HepG2 (cell line): ENCODE data around the gene ERH. TPM values are rescaled to one million over a fixed set of nuclear protein-coding genes. Genes with fewer than 3 reads are reported as not detected.
A peak's percentile ranks its signal among the peaks of the same experiment; 100 is the strongest.

Source experiments
- FOXP1 ChIP-seq, 2 experiments: fragments of 450-650 bp in 1 of 2; IDR thresholded peaks; 2 replicates each; pipeline ENCODE4 v1.6.1; 2017 to 2018; ENCODE audit warnings: antibody characterized with exemption in 1 of 2
- ISX ChIP-seq: sonication (generic); formaldehyde crosslinking; conservative IDR thresholded peaks from 2 replicates; pipeline ENCODE4 v1.5.0; 2020; ENCODE audit warnings: missing genetic modification reagents
- RERE ChIP-seq: IDR thresholded peaks from 2 replicates; pipeline ENCODE4 v1.6.1; 2016; ENCODE audit warnings: low read depth, missing genetic modification reagents, missing compliant biosample characterization
- RORA ChIP-seq: sonication (generic); formaldehyde crosslinking; IDR thresholded peaks from 2 replicates; pipeline ENCODE4 v1.5.0; 2020; ENCODE audit warnings: mild to moderate bottlenecking, missing genetic modification reagents, moderate library complexity
- RXRB ChIP-seq: IDR thresholded peaks from 2 replicates; pipeline ENCODE4 v1.6.1; 2016; ENCODE audit warnings: borderline replicate concordance, missing genetic modification reagents, missing compliant biosample characterization
- SAP130 ChIP-seq: IDR thresholded peaks from 2 replicates; pipeline ENCODE4 v1.6.1; 2016; ENCODE audit warnings: low read depth
- TGIF2 ChIP-seq: IDR thresholded peaks from 2 replicates; pipeline ENCODE4 v1.6.1; 2016; ENCODE audit warnings: control low read depth, missing compliant biosample characterization
- THAP11 ChIP-seq: IDR thresholded peaks from 2 replicates; pipeline ENCODE4 v1.6.1; 2016; ENCODE audit warnings: missing biosample characterization, missing genetic modification reagents
- ZKSCAN1 ChIP-seq: fragments of 150-350 bp; IDR thresholded peaks from 2 replicates; pipeline ENCODE4 v1.6.1; 2014; ENCODE audit warnings: low read length
- ZMYM2 ChIP-seq: sonication (generic); formaldehyde crosslinking; IDR thresholded peaks from 2 replicates; pipeline ENCODE4 v1.8.0; 2022; ENCODE audit warnings: mild to moderate bottlenecking, missing genetic modification reagents
- ZNF224 ChIP-seq: sonication (generic); formaldehyde crosslinking; IDR thresholded peaks from 2 replicates; pipeline ENCODE4 v1.5.0; 2020; ENCODE audit warnings: mild to moderate bottlenecking, missing genetic modification reagents
- ZNF281 ChIP-seq: sonication (generic); formaldehyde crosslinking; IDR thresholded peaks from 2 replicates; pipeline ENCODE4 v1.4.0; 2020; ENCODE audit warnings: missing genetic modification reagents, borderline replicate concordance
- ZSCAN21 ChIP-seq: sonication (generic); formaldehyde crosslinking; IDR thresholded peaks from 2 replicates; pipeline ENCODE4 v1.8.0; 2022; ENCODE audit warnings: mild to moderate bottlenecking, missing genetic modification reagents, moderate library complexity, borderline replicate concordance
- polyA plus RNA-seq, 8 experiments: library from polyadenylated mRNA; depleted of rRNA in 3 of 8; stranded (reverse) in 7 of 8; unstranded in 1 of 8; fragments of >200 nt; fragmentation: Illumina TruSeq in 4 of 8; extraction: Trizol in 4 of 8; gene quantifications; 2 replicates each; pipeline versions ENCODE4 v1.2.1 to v1.2.3, GENCODE V29; 2011 to 2016; ENCODE audit warnings: low read depth in 4 of 8, missing spikeins in 1 of 8, mixed read lengths in 1 of 8; ENCODE audit not compliant: insufficient read depth in 1 of 8
- total RNA-seq, 5 experiments: library from RNA; depleted of rRNA; stranded (reverse); fragments of >200 nt; fragmentation: Illumina TruSeq; extraction: Trizol; gene quantifications; 2 replicates each; pipeline ENCODE4 v1.2.3, GENCODE V29; 2016; ENCODE audit warnings: low read depth in 1 of 5
- TF ChIP-seq, protein P1 (sequence below): IDR thresholded peaks from 2 replicates; pipeline ENCODE4 v1.4.0; 2020; ENCODE audit warnings: mild to moderate bottlenecking, missing genetic modification reagents

Gene ERH
- total and polyA plus RNA-seq, 2 of the 13 experiments (the other 11 are each of a cell fraction or from before 2014, with no cell fraction given), result 105 to 341 TPM

DNA sequence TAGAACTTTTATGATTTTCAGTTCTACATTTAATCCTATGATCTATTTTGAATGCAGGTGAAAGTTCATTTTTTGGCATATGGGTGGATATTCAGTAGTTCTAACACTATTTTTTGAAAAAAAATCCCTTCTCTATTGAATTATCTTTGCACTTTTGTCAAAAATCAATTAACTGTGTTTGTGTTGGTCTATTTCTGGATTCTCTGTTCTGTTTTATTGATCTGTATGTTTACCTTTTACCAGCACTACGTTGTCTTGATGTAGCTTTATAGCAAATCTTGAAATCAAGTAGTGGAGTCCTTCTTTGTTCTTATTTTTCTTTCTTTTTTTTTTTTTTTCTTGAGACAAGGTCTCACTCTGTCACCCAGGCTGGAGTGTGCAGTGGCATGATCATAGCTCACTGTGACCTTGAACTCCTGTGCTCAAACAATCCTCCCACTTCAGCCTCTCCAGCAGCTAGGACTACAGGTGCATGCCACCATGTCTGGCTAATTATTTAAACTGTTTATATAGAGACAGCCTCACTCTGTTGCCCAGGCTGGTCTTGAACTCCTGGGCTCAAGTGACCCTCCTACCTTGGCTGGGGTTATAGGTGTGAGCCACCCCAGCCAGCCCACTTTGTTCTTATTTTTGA lies 32.3 kb upstream of the ERH start (continued):
- peak; percentile 11; the same call in 1 of the 2 replicates for TF ChIP-seq RERE (CRISPR knock-in tag)
- TF ChIP-seq ZNF224 (CRISPR knock-in tag), result no peak
- TF ChIP-seq ISX, result no peak
- no peak for TF ChIP-seq ZSCAN21 (CRISPR knock-in tag)
- TF ChIP-seq ZKSCAN1, result no peak
- TF ChIP-seq FOXP1 (IDR thresholded peaks at IDR 0.05), result no peak
- TF ChIP-seq FOXP1 (CRISPR knock-in tag; IDR thresholded peaks at IDR 0.05), result peak; percentile 63; the same call in 1 of the 2 replicates
- no peak for TF ChIP-seq ZNF281 (CRISPR knock-in tag)
- no peak for TF ChIP-seq RORA (CRISPR knock-in tag)
- peak; percentile 17; the same call in 1 of the 2 replicates for TF ChIP-seq THAP11 (CRISPR knock-in tag)
- TF ChIP-seq ZMYM2 (CRISPR knock-in tag), result peak; percentile 94
- peak; percentile 54 for TF ChIP-seq SAP130 (CRISPR knock-in tag)
- peak; percentile 74 for TF ChIP-seq RXRB
- TF ChIP-seq, protein P1, sequence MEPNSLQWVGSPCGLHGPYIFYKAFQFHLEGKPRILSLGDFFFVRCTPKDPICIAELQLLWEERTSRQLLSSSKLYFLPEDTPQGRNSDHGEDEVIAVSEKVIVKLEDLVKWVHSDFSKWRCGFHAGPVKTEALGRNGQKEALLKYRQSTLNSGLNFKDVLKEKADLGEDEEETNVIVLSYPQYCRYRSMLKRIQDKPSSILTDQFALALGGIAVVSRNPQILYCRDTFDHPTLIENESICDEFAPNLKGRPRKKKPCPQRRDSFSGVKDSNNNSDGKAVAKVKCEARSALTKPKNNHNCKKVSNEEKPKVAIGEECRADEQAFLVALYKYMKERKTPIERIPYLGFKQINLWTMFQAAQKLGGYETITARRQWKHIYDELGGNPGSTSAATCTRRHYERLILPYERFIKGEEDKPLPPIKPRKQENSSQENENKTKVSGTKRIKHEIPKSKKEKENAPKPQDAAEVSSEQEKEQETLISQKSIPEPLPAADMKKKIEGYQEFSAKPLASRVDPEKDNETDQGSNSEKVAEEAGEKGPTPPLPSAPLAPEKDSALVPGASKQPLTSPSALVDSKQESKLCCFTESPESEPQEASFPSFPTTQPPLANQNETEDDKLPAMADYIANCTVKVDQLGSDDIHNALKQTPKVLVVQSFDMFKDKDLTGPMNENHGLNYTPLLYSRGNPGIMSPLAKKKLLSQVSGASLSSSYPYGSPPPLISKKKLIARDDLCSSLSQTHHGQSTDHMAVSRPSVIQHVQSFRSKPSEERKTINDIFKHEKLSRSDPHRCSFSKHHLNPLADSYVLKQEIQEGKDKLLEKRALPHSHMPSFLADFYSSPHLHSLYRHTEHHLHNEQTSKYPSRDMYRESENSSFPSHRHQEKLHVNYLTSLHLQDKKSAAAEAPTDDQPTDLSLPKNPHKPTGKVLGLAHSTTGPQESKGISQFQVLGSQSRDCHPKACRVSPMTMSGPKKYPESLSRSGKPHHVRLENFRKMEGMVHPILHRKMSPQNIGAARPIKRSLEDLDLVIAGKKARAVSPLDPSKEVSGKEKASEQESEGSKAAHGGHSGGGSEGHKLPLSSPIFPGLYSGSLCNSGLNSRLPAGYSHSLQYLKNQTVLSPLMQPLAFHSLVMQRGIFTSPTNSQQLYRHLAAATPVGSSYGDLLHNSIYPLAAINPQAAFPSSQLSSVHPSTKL, result peak; percentile 58; the same call in 1 of the 2 replicates
- no peak for TF ChIP-seq TGIF2
